Activated T-helper 9 cell treated with anti-CD3 and anti-CD28 coated beads, Interleukin-2, amount 50 U/mL, for 16 hours (primary cell): ENCODE results near the gene RERE.
"Not testable (repeated sequence)": the region's sequence is repeated elsewhere in the genome, so short reads cannot be mapped to it uniquely, and the experiment has no call there.

Experiments used
- DNase-seq: peaks from one replicate; pipeline ENCODE4 v3.0.0-alpha.2; 2020; ENCODE audit warnings: low read depth

Gene RERE

GRCh38 chr1:8402109-8402710 is 415.2 kb downstream of the RERE start:
- DNase-seq = no peak

GRCh38 chr1:8398677-8399076 is 418.8 kb downstream of the RERE start:
- no peak for DNase-seq

GRCh38 chr1:8398086-8398485 is 419.4 kb downstream of the RERE start:
- DNase-seq = no peak

- no peak for DNase-seq
Measured at GRCh38 chr1:8397511-8397910, 419.9 kb downstream of the RERE start.

- no peak for DNase-seq
Measured at GRCh38 chr1:8396786-8397406, 420.5 kb downstream of the RERE start.

- DNase-seq = no peak
Measured at GRCh38 chr1:8396083-8396785, 421.2 kb downstream of the RERE start.

GRCh38 chr1:8395433-8395866 is 422.0 kb downstream of the RERE start:
- DNase-seq = no peak

GRCh38 chr1:8394456-8395321 is 422.8 kb downstream of the RERE start:
- no peak for DNase-seq

GRCh38 chr1:8392522-8392921 is 424.9 kb downstream of the RERE start:
- DNase-seq = no peak

GRCh38 chr1:8390707-8391106 is 426.7 kb downstream of the RERE start:
- no peak for DNase-seq

GRCh38 chr1:8389958-8390535 is 427.4 kb downstream of the RERE start:
- DNase-seq = no peak

GRCh38 chr1:8388732-8389562 is 428.5 kb downstream of the RERE start:
- no peak for DNase-seq

- no peak for DNase-seq
Measured at GRCh38 chr1:8386247-8386646, 431.2 kb downstream of the RERE start.

GRCh38 chr1:8384577-8384976 is 432.9 kb downstream of the RERE start:
- no peak for DNase-seq

- DNase-seq = no peak
Measured at GRCh38 chr1:8384088-8384487, 433.4 kb downstream of the RERE start.

GRCh38 chr1:8382608-8383505 is 434.6 kb downstream of the RERE start:
- DNase-seq = no peak

GRCh38 chr1:8382051-8382505 is 435.4 kb downstream of the RERE start:
- DNase-seq = no peak

- DNase-seq = no peak
Measured at GRCh38 chr1:8381618-8382017, 435.8 kb downstream of the RERE start.

GRCh38 chr1:8380310-8380709 is 437.1 kb downstream of the RERE start:
- DNase-seq = not testable (repeated sequence)
